HUDEP-2 (cell line): ENCODE data around the gene FKBP6.
"Not testable (repeated sequence)": the region's sequence is repeated elsewhere in the genome, so short reads cannot be mapped to it uniquely, and the experiment has no call there.

Source experiments
- DNase-seq, 76 experiments: peaks; one replicate each; lab custom pipeline; 2025; ENCODE audit not compliant: unreplicated experiment in 76 of 76; lab: John Stamatoyannopoulos, UW

FKBP6 gene

GRCh38 chr7:73323434-73324080 is 4.4 kb upstream of the FKBP6 start:
- not testable (repeated sequence) for DNase-seq

DNA sequence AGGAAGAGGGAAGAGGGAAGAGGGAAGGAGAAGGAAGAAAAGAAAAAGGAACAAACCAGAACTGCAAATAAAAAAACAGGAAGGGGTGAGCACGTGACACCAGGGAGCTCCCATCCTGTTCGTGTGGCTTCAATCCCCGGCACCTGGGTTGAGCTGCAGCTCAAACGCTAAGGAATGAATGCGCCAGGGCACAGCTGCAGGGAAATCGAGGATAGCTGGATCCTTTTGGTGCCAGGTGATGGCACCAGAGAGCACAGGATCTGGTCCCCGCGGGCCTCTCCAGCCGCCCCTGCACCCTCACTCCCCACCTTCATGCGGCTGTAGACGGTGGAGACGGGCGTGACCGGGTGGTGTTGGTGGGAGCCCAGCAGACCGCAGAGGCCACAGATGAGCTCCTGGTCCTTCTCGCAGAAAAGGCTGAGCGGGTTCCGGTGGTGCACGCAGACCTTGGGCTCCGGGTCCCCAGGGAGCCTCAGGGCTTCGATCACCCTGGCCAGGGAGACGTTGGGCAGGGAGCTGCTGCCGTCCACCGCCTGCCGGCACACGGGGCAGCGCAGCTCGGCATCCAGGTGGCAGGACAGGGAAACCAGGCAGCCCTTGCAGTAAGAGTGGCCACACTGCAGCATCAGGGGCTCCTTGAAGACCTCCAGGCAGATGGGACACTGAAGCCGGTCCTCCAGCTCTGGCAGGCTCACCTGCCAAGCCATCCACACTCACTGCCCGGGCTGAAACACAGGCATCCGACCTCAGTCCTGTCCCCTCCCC is 3.7 kb upstream of the FKBP6 start:
- DNase-seq, result peak in 19 of 76 experiments; percentile 1 to 23 (median 7)

DNA sequence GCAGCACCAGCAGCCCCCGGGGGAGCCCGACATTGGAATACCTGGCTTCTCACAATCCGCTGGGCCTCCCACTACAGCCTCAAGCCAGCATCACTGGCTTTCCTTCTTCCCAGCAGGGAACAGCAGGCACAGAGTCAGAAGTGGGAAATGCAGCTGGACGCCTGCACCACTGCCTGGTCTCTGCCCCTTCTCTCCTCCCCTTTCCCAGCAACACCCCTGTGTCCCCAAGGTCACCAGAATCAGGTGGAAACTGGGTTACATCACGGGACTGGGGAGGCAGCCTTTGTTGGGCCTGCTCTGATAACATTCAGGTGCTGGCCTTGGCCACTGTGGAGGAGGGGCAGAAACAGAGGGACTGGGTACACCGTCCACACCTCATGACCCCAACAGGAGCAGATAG is 2.5 kb upstream of the FKBP6 start:
- not testable (repeated sequence) for DNase-seq

DNA sequence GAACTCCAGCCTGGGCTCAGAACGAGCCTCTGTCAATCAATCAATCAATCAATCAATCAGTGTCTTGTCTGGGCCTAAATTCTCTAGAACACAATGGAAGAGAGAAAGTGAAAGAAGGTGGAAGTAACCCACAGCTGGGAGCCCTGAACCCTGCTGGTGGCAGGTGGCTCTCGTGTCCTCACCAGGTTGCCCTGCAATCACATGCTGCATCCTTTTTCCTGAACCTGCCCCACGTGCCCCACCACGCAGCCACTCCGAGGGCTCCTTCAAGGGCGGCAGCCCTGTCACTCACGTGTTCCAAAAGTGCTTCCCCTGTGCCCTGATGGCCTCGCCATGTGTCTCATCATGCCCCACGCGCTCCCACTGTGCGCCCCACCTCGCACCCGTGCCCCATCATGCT is 512 bp upstream of the FKBP6 start:
- not testable (repeated sequence) for DNase-seq

DNA sequence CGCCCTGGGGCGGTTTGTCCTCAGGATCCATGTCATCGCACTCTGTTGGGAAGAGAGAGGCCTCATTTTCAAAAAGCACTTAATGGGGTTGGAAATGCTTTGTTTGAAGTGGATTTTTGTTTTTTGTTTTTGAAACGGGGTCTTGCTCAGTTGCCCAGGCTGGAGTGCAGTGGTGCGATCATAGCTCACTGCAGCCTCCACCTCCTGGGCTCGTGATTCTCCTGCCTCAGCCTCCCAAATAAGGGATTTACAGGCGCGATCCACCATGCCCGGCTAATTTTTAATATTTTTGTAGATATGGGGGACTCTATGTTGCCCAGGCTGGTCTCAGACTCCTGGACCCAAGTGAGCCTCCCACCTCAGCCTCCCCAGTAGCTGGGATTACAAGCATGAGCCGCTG is 735 bp downstream of the FKBP6 start:
- DNase-seq, result no peak

DNA sequence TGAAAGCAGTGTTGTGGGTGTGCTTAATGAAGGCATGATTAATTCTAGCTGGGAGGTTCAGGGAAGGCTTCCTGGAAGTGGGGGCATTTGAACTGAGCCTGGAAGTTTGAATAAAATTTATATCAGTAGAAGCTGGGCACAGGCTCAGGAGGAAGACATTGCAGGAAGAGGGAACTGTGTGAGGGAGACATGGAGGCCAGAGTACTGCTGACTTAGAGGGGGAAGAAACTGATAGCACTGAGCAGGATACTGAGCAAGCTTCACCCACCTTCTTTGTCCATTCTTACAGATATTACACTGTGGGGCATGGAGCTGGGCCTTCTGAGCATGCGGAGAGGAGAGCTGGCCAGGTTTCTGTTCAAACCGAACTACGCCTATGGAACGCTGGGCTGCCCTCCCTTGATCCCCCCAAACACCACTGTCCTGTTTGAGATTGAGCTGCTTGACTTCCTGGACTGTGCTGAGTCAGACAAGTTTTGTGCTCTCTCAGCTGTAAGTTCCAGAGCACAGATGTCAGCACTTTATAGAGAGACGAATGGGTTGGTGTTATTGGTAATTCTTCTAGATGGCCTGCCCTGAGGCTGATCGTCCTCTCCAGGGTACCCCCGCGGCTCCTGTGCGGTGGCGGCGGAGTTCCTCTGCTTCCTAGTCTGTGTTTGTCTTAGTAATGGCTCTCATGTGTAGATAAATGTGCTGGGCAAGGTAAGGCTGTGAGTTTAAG is 2.1 kb downstream of the FKBP6 start:
- no peak for DNase-seq

- DNase-seq, result no peak
These were observed 2.8 kb downstream of the FKBP6 start for GRCh38 chr7:73330772-73331171.

DNA sequence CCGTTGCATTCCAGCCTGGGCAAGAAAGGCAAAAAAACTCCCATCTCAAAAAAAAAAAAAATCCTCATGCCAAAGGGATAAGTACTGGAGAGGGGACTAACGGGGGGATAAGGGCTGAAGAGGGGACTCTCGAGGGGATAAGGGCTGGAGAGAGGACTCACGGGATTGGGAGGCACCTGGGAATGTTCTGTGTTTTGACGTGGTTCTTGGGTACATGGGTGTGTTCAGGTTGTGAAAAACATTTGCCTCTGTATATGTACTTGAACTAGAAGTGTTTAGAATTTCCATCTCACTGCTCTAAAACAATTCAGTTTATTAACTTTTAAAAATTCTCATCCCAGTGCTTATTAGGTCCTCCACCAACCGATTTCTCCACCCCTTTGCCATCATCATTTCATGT is 4.5 kb downstream of the FKBP6 start:
- no peak for DNase-seq

GRCh38 chr7:73338321-73338720 is 10.4 kb downstream of the FKBP6 start:
- DNase-seq, result no peak

DNA sequence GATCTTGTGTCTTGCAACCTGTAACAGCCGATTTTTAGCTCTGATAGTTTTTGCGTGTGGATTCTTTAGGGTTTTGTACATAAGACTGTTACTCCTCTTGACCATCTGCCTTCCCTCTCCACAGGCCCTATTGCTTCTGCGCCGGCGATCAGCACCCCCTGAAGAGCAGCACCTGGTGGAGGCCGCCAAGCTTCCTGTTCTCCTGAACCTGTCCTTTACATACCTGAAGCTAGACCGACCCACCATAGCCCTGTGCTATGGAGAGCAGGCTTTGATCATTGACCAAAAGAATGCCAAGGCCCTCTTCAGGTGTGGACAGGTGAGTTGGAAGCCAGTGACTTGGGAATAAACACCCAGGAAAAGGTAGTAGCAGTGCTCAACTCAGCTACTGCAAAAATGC is 12.6 kb downstream of the FKBP6 start:
- no peak for DNase-seq

- DNase-seq, result peak in 4 of 76 experiments; percentile 3 to 21 (median 8)
These were observed 13.9 kb downstream of the FKBP6 start for GRCh38 chr7:73341877-73342276.

- DNase-seq, result no peak
These were observed 14.7 kb downstream of the FKBP6 start for GRCh38 chr7:73342645-73343044.

DNA sequence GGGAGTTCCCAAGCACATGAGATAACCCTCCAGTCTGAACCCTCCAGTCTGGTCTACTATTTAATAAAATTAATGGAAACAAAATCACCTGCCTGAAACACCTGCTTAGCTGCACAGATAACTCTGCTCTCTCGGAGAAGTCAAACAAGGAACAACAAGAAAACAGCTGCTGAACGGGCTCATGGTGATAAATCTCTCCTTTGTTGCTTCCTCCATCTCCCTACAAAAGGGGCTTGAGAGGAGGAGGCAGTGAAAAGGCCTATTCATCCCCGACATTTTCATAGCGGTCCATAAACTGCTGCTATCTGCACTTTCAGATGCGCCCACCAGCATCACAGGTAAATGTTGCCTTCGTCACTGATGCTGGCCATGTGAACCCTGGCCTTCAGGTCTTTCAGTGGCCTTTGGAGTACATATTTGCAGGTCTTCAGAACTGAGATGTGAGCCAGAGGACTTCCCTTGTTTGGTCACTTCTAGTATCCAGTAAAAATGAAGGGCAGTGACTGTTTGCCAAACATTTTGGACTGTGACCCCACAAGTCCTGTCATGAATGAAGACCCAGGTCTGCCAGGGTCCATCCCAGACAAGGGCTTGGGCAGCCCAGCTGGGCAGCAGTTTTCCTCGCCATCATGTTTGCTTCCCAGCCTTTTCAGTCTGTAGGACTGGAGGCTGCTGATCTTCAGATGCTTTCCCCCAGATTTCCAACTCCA is 15.9 kb downstream of the FKBP6 start:
- DNase-seq, result no peak

- no peak for DNase-seq
These were observed 17.6 kb downstream of the FKBP6 start for GRCh38 chr7:73345538-73345937.

GRCh38 chr7:73345951-73346350 is 18.0 kb downstream of the FKBP6 start:
- DNase-seq, result no peak

GRCh38 chr7:73349763-73350162 is 21.8 kb downstream of the FKBP6 start:
- DNase-seq, result no peak

DNA sequence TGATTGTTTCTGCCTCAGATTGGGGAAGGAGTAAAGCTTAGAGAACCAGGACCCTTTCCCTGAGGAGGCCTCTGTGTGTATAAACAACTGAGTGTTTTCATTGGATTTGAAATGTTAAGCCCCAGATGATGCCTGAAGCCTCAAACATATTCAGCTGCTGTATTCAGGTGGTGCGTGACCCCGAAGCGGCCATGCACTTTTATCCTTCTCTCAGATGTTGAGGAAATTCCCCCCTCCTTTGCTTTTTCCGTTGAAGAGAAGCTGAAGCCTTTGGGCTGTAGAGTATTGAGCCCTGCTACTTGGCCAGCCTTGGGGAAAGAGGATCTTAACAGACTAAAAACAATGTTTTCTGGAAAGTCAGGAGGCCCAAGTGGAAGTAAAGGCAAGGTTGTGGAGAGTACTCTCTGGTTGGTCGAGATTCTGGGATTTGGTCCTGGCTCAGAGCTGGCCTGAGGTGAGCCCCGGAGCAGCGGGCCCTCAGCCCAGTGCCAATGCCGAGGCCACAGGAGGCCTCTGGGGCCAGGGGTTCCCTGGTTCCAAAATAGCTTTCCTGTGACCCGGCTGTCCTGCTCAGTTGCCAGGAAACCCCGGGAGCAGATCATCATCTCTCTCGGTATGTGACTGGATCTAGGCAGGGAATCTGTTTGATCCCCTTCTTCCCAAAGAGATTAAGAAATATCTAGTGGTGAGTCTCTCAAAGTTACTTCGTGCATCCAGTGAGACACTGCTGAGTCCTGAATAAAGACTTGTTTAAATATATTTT is 22.5 kb downstream of the FKBP6 start:
- no peak for DNase-seq

- DNase-seq, result no peak
These were observed 23.6 kb downstream of the FKBP6 start for GRCh38 chr7:73351447-73352167.

- no peak for DNase-seq
These were observed 24.8 kb downstream of the FKBP6 start for GRCh38 chr7:73352784-73353183.

- no peak for DNase-seq
These were observed 25.3 kb downstream of the FKBP6 start for GRCh38 chr7:73353243-73353642.
